ENCODE data around the gene PDE8A. TPM values are rescaled to one million over a fixed set of nuclear protein-coding genes. Genes with fewer than 3 reads are reported as not detected.

The PDE8A gene
- total and polyA plus RNA-seq, 4 donors, result 11.2 to 47.5 (median 16.6) TPM

GRCh38 chr15:85030301-85030929, 48.8 kb downstream of the PDE8A start:
- Histone ChIP-seq H3K27ac (ENCODE audit: low read depth in 1 of 2, low read length in 2 of 2) (peak overlapping the region; percentile 49 to 82), H3K9me3 (ENCODE audit: control insufficient read depth in 4 of 4, low read length in 3 of 4) (no peaks in the 10 kb centered on the region), H3K4me1 (ENCODE audit: control insufficient read depth in 4 of 4, insufficient read depth in 4 of 4, low read length in 3 of 4) (peaks cover 28 to 75% (median 63%) of the 10 kb centered on the region in 4 donors), H3K27me3 (ENCODE audit: control insufficient read depth in 4 of 4, insufficient read depth in 4 of 4, low read length in 3 of 4) (no peaks in the 10 kb centered on the region), H3K4me3 (ENCODE audit: low read depth in 1 of 3, low read length in 3 of 3) (no peak overlapping the region), H3K36me3 (ENCODE audit: control insufficient read depth in 4 of 4, insufficient read depth in 3 of 4, low read depth in 1 of 4, low read length in 3 of 4) (no peaks in the 10 kb centered on the region), H3K9ac (ENCODE audit: low read depth in 1 of 2, low read length in 2 of 2) (peak overlapping the region in 1 of 2 donors; percentile 51)
- WGBS, result 58% methylated on average over 1 of the region's 1 CpG
- TF ChIP-seq, protein P1, sequence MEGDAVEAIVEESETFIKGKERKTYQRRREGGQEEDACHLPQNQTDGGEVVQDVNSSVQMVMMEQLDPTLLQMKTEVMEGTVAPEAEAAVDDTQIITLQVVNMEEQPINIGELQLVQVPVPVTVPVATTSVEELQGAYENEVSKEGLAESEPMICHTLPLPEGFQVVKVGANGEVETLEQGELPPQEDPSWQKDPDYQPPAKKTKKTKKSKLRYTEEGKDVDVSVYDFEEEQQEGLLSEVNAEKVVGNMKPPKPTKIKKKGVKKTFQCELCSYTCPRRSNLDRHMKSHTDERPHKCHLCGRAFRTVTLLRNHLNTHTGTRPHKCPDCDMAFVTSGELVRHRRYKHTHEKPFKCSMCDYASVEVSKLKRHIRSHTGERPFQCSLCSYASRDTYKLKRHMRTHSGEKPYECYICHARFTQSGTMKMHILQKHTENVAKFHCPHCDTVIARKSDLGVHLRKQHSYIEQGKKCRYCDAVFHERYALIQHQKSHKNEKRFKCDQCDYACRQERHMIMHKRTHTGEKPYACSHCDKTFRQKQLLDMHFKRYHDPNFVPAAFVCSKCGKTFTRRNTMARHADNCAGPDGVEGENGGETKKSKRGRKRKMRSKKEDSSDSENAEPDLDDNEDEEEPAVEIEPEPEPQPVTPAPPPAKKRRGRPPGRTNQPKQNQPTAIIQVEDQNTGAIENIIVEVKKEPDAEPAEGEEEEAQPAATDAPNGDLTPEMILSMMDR (IDR thresholded peaks at IDR 0.05; ENCODE audit: low read depth, low read length, missing input control), result no peak
- TF ChIP-seq HNF4A (conservative IDR thresholded peaks at IDR 0.05) (peak in 1 of 2 donors; percentile 16), YY1 (IDR thresholded peaks at IDR 0.05) (no peak), TAF1 (conservative IDR thresholded peaks at IDR 0.05) (no peak), ZBTB33 (IDR thresholded peaks at IDR 0.05) (no peak), RXRA (IDR thresholded peaks at IDR 0.05) (peak in 1 of 2 donors; percentile 30), JUND (IDR thresholded peaks at IDR 0.05) (no peak), SP1 (IDR thresholded peaks at IDR 0.05) (peak; percentile 20), EGR1 (IDR thresholded peaks at IDR 0.05; ENCODE audit: low read depth in 2 of 2) (no peak), GABPA (IDR thresholded peaks at IDR 0.05 in 1 of 2, conservative IDR thresholded peaks at IDR 0.05 in 1 of 2) (no peak), NR2F2 (IDR thresholded peaks at IDR 0.05) (peak; percentile 64), FOXA2 (IDR thresholded peaks at IDR 0.05) (no peak), FOXA1 (IDR thresholded peaks at IDR 0.05) (no peak), RAD21 (IDR thresholded peaks at IDR 0.05) (peak in 1 of 2 donors; percentile 9)
- TF ChIP-seq, protein P2, sequence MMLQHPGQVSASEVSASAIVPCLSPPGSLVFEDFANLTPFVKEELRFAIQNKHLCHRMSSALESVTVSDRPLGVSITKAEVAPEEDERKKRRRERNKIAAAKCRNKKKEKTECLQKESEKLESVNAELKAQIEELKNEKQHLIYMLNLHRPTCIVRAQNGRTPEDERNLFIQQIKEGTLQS (IDR thresholded peaks at IDR 0.05), result no peak
- TF ChIP-seq, protein P3, sequence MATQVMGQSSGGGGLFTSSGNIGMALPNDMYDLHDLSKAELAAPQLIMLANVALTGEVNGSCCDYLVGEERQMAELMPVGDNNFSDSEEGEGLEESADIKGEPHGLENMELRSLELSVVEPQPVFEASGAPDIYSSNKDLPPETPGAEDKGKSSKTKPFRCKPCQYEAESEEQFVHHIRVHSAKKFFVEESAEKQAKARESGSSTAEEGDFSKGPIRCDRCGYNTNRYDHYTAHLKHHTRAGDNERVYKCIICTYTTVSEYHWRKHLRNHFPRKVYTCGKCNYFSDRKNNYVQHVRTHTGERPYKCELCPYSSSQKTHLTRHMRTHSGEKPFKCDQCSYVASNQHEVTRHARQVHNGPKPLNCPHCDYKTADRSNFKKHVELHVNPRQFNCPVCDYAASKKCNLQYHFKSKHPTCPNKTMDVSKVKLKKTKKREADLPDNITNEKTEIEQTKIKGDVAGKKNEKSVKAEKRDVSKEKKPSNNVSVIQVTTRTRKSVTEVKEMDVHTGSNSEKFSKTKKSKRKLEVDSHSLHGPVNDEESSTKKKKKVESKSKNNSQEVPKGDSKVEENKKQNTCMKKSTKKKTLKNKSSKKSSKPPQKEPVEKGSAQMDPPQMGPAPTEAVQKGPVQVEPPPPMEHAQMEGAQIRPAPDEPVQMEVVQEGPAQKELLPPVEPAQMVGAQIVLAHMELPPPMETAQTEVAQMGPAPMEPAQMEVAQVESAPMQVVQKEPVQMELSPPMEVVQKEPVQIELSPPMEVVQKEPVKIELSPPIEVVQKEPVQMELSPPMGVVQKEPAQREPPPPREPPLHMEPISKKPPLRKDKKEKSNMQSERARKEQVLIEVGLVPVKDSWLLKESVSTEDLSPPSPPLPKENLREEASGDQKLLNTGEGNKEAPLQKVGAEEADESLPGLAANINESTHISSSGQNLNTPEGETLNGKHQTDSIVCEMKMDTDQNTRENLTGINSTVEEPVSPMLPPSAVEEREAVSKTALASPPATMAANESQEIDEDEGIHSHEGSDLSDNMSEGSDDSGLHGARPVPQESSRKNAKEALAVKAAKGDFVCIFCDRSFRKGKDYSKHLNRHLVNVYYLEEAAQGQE (IDR thresholded peaks at IDR 0.05), result peak; percentile 18
- TF ChIP-seq, protein P4, sequence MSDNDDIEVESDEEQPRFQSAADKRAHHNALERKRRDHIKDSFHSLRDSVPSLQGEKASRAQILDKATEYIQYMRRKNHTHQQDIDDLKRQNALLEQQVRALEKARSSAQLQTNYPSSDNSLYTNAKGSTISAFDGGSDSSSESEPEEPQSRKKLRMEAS (IDR thresholded peaks at IDR 0.05), result no peak
- no peak for DNase-seq (ENCODE audit: low spot score)
